ENCODE measurements around the gene GLIPR1.
A peak's percentile ranks its signal among the peaks of the same experiment; 100 is the strongest.
"Not testable (repeated sequence)": the region's sequence is repeated elsewhere in the genome, so short reads cannot be mapped to it uniquely, and the experiment has no call there.

The GLIPR1 gene

DNA sequence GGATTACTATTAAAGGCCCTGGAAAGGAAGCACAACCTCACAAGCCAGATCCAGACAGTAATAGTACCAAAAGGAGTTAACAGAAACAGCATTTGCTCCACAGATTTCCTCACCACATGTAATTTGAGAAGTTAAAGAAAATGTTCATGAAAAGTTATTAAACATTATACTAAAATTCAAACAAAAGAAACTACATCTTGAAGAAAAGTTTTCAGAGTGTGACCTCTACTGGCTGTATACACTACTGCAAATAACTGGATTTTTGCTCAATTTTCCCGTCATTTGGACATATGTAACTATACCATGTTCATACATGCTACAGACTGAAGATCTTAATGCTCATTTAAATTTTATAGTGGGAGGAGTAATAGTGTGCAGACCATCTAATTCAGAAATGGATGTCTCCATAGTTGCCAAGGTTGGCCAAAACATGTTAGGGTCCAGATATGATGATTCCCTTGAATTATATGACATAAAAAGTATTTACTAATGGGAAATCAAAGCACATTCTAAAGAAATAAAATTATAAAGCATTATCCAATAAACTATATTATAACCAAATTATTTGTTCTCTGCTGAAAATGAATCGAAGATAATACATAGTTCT, 25.3 kb downstream of the GLIPR1 start:
- TF ChIP-seq JUND (IDR thresholded peaks at IDR 0.05; ENCODE audit: low read depth) = no peak
- DNase-seq (ENCODE audit: low read depth in 1 of 2, low spot score in 1 of 2) = no peak
- in situ Hi-C loops (cut with HindIII; ENCODE audit: low pct_unique_long_range_greater_than_20kb, low sequenced_read_pairs) = no loop called here

DNA sequence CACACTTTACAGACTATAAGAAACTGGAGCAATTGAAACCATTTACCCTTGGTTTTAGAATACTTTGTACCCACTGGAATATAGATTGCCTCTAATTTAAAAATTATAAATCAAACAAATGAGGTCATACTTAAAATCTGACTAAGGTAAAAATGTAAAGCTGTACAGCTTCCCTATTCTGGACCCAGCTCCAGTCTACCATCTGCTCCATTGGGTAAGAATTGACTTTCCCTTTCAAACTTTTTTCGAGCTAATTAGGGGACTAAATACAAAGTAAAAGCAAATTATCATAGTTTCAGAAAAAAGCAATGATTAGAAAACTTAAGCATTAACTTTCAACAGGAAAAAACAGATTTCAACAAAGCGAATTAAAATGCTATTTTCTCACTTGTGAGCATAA, 26.5 kb downstream of the GLIPR1 start:
- DNase-seq (ENCODE audit: low read depth in 1 of 2, low spot score in 1 of 2) = no peak
- in situ Hi-C loops (cut with HindIII; ENCODE audit: low pct_unique_long_range_greater_than_20kb, low sequenced_read_pairs) = no loop called here
- TF ChIP-seq JUND (IDR thresholded peaks at IDR 0.05; ENCODE audit: low read depth) = no peak

GRCh38 chr12:75508159-75508558, 27.6 kb downstream of the GLIPR1 start:
- DNase-seq (ENCODE audit: low read depth in 1 of 2, low spot score in 1 of 2) = no peak
- in situ Hi-C loops (cut with HindIII; ENCODE audit: low pct_unique_long_range_greater_than_20kb, low sequenced_read_pairs) = no loop called here
- TF ChIP-seq JUND (IDR thresholded peaks at IDR 0.05; ENCODE audit: low read depth) = no peak

DNA sequence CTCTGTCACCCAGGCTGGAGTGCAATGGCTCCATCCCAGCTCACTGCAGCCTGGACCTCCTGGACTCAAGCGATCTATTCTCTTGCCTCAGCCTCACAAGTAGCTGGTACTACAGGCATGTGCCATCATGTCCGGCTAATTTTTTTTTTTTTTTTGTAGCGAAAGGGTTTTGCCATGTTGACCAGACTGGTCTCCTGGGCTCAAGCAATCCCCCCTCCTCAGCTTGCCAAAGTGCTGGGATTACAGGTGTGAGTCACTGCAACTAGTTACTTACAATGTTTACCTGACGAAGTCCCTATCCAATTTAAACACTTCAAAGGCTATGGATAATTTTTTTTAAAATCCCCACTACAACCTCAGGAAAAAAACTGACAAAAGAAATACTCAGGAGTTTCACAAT, 29.1 kb downstream of the GLIPR1 start:
- no peak for DNase-seq (ENCODE audit: low read depth in 1 of 2, low spot score in 1 of 2)
- in situ Hi-C loops (cut with HindIII; ENCODE audit: low pct_unique_long_range_greater_than_20kb, low sequenced_read_pairs) = no loop called here
- TF ChIP-seq JUND (IDR thresholded peaks at IDR 0.05; ENCODE audit: low read depth) = no peak

DNA sequence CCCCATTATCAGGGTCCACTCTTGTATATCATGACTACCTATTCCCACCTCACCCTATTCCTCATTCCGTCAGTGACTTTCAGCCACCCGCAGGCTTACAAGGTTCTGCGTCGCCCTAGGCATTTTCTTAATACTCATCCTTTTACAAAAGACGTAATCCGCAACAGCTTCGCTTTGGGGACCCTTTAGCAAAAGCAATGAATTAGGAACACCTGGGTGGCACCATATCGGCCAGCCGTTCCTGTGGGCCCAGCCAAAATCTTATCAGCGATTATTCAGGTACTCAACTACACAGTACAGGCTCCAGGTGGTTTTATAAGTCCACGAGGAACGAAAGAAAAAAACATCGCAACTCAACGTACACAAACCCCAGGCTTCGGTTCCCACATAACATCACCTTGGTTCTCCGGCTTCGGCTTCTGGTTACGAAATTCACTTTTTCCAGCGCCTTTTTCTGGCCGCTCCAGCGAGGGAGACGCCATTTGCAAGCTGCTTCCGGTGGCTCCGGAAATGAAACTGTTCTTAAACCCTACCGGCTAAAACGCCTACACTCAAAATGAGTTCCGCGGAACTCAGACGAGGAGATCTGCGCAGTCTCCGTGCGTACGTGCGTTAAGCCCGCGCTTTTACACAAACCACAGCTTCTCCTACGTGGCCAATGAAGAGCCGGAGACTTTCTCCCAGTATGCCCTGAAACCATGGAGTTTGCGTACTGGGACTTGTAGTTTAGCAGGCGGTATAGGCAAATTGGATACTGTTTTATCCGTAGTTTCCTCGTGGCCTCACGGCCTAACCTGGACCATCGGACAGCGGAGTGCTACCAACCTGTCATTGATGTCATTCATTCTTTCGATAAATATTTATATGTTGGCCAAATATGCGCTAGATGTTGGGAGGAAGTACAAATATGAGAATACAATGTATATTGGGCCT, 30.8 kb downstream of the GLIPR1 start, which contains the start of gene KRR1:
KRR1 (minus strand) TSS at position 494 of the 933 bp plus-strand sequence; CDS start at position 482, 12 bp downstream.
- no peak for TF ChIP-seq JUND (IDR thresholded peaks at IDR 0.05; ENCODE audit: low read depth)
- in situ Hi-C loops (cut with HindIII; ENCODE audit: low pct_unique_long_range_greater_than_20kb, low sequenced_read_pairs) = no loop called here
- peak; percentile 62 to 99 for DNase-seq (ENCODE audit: low read depth in 1 of 2, low spot score in 1 of 2)

DNA sequence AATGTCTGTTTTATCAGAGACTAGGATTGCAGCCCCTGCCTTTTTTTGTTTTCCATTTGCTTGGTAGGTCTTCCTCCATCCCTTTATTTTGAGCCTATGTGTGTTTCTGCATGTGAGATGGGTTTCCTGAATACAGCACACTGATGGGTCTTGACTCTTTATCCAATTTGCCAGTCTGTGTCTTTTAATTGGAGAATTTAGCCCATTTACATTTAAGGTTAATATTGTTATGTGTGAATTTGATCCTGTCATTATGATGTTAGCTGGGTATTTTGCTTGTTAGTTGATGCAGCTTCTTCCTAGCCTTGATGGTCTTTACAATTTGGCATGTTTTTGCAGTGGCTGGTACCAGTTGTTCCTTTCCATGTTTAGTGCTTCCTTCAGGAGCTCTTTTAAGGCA, 40.7 kb downstream of the GLIPR1 start:
- DNase-seq (ENCODE audit: low read depth in 1 of 2, low spot score in 1 of 2); in situ Hi-C loops (cut with HindIII; ENCODE audit: low pct_unique_long_range_greater_than_20kb, low sequenced_read_pairs): not testable (repeated sequence)

- in situ Hi-C loops (cut with HindIII; ENCODE audit: low pct_unique_long_range_greater_than_20kb, low sequenced_read_pairs); DNase-seq (ENCODE audit: low read depth in 1 of 2, low spot score in 1 of 2): not testable (repeated sequence)
Observed at GRCh38 chr12:75522124-75522523, 41.6 kb downstream of the GLIPR1 start.

- in situ Hi-C loops (cut with HindIII; ENCODE audit: low pct_unique_long_range_greater_than_20kb, low sequenced_read_pairs) = no loop called here
- no peak for DNase-seq (ENCODE audit: low read depth in 1 of 2, low spot score in 1 of 2)
- no peak for TF ChIP-seq JUND (IDR thresholded peaks at IDR 0.05; ENCODE audit: low read depth)
Observed at GRCh38 chr12:75525263-75525662, 44.7 kb downstream of the GLIPR1 start.

DNA sequence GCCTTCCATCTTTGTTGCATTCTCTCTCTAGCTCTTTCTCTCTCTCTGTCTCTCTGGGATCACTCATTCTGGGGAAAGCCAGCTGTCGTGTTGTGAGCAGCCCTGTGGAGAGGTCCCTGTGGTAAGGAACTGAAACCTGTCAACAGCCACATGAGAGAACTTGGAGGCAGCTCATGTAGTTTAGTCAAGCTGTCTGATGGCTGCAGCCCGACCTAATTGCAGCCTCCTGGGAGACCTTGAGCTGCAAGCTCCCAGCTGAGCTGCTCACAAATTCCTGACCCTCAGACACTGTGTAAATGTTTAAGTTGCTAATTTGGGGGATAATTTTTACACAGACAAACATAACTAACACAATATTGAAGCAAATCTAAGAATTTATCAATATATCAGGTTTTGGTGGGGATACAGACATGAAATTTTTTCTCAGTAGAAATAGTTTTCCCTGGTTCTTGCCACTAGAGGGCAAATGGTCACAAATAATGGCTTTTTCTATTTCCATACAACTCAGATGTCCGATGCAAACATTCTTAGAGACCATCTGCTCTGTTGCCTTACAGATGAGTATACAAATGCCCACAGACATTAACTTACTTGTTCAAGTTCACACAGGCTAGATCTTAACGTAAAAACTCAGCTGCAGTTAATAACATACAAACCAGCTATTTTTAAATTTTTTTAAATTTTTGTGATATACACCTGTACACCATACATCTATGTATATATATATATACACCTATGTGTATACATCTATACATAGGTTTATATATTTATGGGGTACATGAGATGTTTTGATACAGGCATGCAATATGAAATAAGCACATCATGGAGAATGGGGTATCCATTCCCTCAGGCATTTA, 46.3 kb downstream of the GLIPR1 start:
- peak; percentile 41 to 78 for DNase-seq (ENCODE audit: low read depth in 1 of 2, low spot score in 1 of 2)
- TF ChIP-seq JUND (IDR thresholded peaks at IDR 0.05; ENCODE audit: low read depth) = no peak
- in situ Hi-C loops (cut with HindIII; ENCODE audit: low pct_unique_long_range_greater_than_20kb, low sequenced_read_pairs) = no loop called here

DNA sequence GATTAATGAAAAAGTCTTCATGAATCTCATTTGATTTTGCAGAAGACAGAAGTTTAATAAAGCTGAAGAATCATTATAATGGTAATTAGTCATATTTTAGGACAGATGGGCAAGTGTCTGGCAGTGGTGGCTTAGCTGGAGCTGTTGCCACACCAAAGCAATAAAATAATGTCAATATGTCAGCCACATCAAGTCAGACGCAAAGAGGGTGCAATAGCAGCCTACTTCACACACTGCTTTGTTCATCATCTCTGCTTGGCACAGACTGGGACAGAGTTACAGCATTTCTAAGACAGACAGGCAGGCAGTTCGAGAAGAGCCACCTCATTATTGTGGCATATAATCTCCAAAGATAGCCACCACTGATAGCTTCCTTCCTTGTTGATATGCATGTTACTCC, 47.7 kb downstream of the GLIPR1 start:
- no peak for TF ChIP-seq JUND (IDR thresholded peaks at IDR 0.05; ENCODE audit: low read depth)
- no peak for DNase-seq (ENCODE audit: low read depth in 1 of 2, low spot score in 1 of 2)
- in situ Hi-C loops (cut with HindIII; ENCODE audit: low pct_unique_long_range_greater_than_20kb, low sequenced_read_pairs) = no loop called here

GRCh38 chr12:75528692-75529091, 48.1 kb downstream of the GLIPR1 start:
- no peak for TF ChIP-seq JUND (IDR thresholded peaks at IDR 0.05; ENCODE audit: low read depth)
- DNase-seq (ENCODE audit: low read depth in 1 of 2, low spot score in 1 of 2) = no peak
- in situ Hi-C loops (cut with HindIII; ENCODE audit: low pct_unique_long_range_greater_than_20kb, low sequenced_read_pairs) = no loop called here

GRCh38 chr12:75529316-75529715, 48.8 kb downstream of the GLIPR1 start:
- no peak for TF ChIP-seq JUND (IDR thresholded peaks at IDR 0.05; ENCODE audit: low read depth)
- in situ Hi-C loops (cut with HindIII; ENCODE audit: low pct_unique_long_range_greater_than_20kb, low sequenced_read_pairs) = no loop called here
- no peak for DNase-seq (ENCODE audit: low read depth in 1 of 2, low spot score in 1 of 2)

Measured in T47D (cell line).